Keratinocyte (primary cell): ENCODE data around the gene CAMSAP1.

Experiments used
- EZH2 ChIP-seq: IDR thresholded peaks from one replicate; pipeline ENCODE4 v1.6.1; 2012; ENCODE audit warnings: inconsistent platforms, mild to moderate bottlenecking, low read length, moderate library complexity
- TF ChIP-seq, protein P1 (sequence below), 3 experiments: IDR thresholded peaks in 1 of 3; conservative IDR thresholded peaks in 1 of 3; optimal IDR thresholded peaks in 1 of 3; 2 replicates in 2 of 3; 3 replicates in 1 of 3; pipeline versions ENCODE3 to v1.5.1; 2011; ENCODE audit warnings: low read length in 3 of 3, mild to moderate bottlenecking in 3 of 3, moderate library complexity in 2 of 3, control low read depth in 1 of 3, inconsistent platforms in 1 of 3; ENCODE audit not compliant: insufficient read depth in 2 of 3; ENCODE audit errors: extremely low read depth in 1 of 3

DNA sequence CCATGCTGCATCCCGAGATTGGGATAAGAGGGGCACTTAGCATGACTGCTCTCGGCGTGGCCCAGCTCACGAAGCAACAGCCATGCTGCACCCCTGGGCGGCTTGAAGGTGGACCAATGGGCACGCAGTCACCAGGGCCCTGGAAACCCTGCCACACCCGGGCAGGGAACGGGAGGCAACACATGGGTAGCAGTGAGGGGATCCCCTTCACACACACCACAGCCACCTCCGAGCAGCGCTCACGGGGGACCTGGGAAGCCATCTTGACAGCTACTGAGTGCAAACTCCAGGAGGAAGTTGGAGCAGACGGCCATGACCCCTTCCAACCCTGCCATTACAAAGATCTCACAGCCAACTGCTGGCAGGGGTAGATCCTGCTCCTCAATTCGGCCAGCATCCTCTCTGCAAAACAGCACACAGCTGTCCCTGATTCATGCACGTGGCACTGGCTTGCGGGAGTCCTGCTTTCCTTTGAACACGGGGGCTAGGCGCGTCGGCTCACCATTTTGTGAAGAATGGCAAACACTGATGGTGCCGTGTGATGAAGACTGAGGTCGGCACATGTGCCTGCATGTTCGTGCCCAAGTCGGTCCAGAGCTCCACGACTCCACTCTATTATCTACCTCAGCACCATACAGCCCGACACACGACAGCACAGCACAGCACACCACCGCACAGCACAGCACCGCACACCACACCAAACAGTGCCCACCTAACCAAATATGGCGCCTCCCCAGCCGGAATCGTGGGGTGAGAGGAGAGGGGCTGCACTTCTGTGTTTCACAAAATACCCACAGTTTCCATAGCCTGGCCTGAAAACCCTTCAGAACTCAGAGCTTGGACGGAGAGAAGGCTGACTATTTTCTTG lies 48.8 kb upstream of the CAMSAP1 start:
- TF ChIP-seq, protein P1, sequence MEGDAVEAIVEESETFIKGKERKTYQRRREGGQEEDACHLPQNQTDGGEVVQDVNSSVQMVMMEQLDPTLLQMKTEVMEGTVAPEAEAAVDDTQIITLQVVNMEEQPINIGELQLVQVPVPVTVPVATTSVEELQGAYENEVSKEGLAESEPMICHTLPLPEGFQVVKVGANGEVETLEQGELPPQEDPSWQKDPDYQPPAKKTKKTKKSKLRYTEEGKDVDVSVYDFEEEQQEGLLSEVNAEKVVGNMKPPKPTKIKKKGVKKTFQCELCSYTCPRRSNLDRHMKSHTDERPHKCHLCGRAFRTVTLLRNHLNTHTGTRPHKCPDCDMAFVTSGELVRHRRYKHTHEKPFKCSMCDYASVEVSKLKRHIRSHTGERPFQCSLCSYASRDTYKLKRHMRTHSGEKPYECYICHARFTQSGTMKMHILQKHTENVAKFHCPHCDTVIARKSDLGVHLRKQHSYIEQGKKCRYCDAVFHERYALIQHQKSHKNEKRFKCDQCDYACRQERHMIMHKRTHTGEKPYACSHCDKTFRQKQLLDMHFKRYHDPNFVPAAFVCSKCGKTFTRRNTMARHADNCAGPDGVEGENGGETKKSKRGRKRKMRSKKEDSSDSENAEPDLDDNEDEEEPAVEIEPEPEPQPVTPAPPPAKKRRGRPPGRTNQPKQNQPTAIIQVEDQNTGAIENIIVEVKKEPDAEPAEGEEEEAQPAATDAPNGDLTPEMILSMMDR (optimal IDR thresholded peaks at IDR 0.05 in 1 of 3, IDR thresholded peaks at IDR 0.05 in 1 of 3, conservative IDR thresholded peaks at IDR 0.05 in 1 of 3; ENCODE audit: extremely low read depth in 1 of 3, insufficient read depth in 2 of 3, low read length in 3 of 3), result no peak
- TF ChIP-seq EZH2, result no peak
